PC-3 (cell line): Measurements from ENCODE around the gene LAMA2.

Experiments used
- EZH2 ChIP-seq: fragments of 300-600 bp; sonication (generic); IDR thresholded peaks from one replicate; pipeline ENCODE4 v1.6.1; 2017; ENCODE audit warnings: antibody characterized with exemption, mild to moderate bottlenecking, low read length; ENCODE audit not compliant: unreplicated experiment
- EZH2phosphoT487 ChIP-seq: fragments of 300-600 bp; sonication (generic); IDR thresholded peaks from 2 replicates; pipeline ENCODE4 v1.6.1; 2018; ENCODE audit warnings: mild to moderate bottlenecking, antibody characterized with exemption, low read length, borderline replicate concordance
- TF ChIP-seq, protein P1 (sequence below): fragments of 300-600 bp; sonication (generic); conservative IDR thresholded peaks from 2 replicates; pipeline ENCODE4 v1.5.1; 2017; ENCODE audit warnings: antibody characterized with exemption, low read depth, mild to moderate bottlenecking, low read length

DNA sequence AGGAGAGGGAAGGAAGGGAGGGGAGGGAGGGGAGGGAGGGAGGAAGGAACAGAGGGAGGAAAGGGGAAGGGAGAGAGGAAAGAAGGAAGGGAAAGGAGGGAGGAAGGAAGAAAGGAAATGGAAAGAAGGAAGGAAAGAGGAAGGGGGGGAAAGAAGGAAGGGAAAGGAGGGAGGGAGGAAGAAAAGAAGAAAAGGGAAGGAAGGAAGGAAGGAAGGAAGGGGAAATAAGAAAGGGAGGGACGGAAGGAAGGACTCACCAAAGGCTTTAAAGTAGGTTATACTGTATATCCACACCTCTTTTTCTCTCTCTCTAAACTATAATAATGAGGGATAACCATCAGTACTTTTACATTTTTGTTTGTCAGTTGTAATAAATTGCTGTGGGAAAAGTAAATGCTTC lies 502.2 kb downstream of the LAMA2 start:
- TF ChIP-seq EZH2phosphoT487 (no peak), EZH2 (no peak)
- TF ChIP-seq, protein P1, sequence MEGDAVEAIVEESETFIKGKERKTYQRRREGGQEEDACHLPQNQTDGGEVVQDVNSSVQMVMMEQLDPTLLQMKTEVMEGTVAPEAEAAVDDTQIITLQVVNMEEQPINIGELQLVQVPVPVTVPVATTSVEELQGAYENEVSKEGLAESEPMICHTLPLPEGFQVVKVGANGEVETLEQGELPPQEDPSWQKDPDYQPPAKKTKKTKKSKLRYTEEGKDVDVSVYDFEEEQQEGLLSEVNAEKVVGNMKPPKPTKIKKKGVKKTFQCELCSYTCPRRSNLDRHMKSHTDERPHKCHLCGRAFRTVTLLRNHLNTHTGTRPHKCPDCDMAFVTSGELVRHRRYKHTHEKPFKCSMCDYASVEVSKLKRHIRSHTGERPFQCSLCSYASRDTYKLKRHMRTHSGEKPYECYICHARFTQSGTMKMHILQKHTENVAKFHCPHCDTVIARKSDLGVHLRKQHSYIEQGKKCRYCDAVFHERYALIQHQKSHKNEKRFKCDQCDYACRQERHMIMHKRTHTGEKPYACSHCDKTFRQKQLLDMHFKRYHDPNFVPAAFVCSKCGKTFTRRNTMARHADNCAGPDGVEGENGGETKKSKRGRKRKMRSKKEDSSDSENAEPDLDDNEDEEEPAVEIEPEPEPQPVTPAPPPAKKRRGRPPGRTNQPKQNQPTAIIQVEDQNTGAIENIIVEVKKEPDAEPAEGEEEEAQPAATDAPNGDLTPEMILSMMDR: no peak
